Calu3 (cell line): ENCODE data around the gene MAP2K2. TPM values are rescaled to one million over a fixed set of nuclear protein-coding genes. Genes with fewer than 3 reads are reported as not detected.

Experiments used
- BruUV-seq: library from RNA; stranded (reverse); fragments of 400-500 nt; replicated peaks from 2 replicates; lab custom pipeline; 2021; lab: Mats Ljungman, UMichigan
- CTCF ChIA-PET: fragments of 300-600 bp; sonication (Branson Sonifier 250); formaldehyde crosslinking; loops from one replicate; lab custom pipeline; 2022; ENCODE audit warnings: antibody characterized with exemption; lab: Charles Lee
- DNase-seq: peaks from one replicate; pipeline ENCODE4 v3.0.0; 2022
- H3K27ac Mint-ChIP-seq: one replicate; pipeline ENCODE4 v1.8.0; 2022; ENCODE audit warnings: mixed read lengths; ENCODE audit not compliant: unreplicated experiment
- H3K27me3 Mint-ChIP-seq: one replicate; pipeline ENCODE4 v1.8.0; 2022; ENCODE audit warnings: mixed read lengths; ENCODE audit not compliant: unreplicated experiment
- H3K36me3 Mint-ChIP-seq: one replicate; pipeline ENCODE4 v1.8.0; 2022; ENCODE audit warnings: mild to moderate bottlenecking, moderate library complexity, mixed read lengths; ENCODE audit not compliant: insufficient read depth, unreplicated experiment
- H3K4me1 Mint-ChIP-seq: one replicate; pipeline ENCODE4 v1.8.0; 2022; ENCODE audit warnings: mild to moderate bottlenecking, low read depth, mixed read lengths; ENCODE audit not compliant: unreplicated experiment
- H3K4me3 Mint-ChIP-seq: one replicate; pipeline ENCODE4 v1.8.0; 2022; ENCODE audit warnings: mild to moderate bottlenecking, low read depth, moderate library complexity, mixed read lengths; ENCODE audit not compliant: unreplicated experiment
- H3K9me3 Mint-ChIP-seq: one replicate; pipeline ENCODE4 v1.8.0; 2022; ENCODE audit warnings: low read depth, mixed read lengths; ENCODE audit not compliant: unreplicated experiment
- intact Hi-C: fragments of 100-400 bp; cut with micrococcal nuclease; formaldehyde crosslinking; loops from one replicate; pipeline ENCODE4 v1.10.0; 2022; ENCODE audit not compliant: unreplicated experiment
- total RNA-seq: library from RNA; stranded (reverse); gene quantifications from 2 replicates; pipeline ENCODE4 v1.2.3, GENCODE V29; 2022
- TF ChIP-seq, protein P1 (sequence below): fragments of 200-600 bp; IDR thresholded peaks from one replicate; pipeline ENCODE4 v1.8.0; 2022; ENCODE audit warnings: antibody characterized with exemption; ENCODE audit not compliant: unreplicated experiment

Gene MAP2K2
- total RNA-seq, 1 experiment from 2014 or later, result 114 TPM

DNA sequence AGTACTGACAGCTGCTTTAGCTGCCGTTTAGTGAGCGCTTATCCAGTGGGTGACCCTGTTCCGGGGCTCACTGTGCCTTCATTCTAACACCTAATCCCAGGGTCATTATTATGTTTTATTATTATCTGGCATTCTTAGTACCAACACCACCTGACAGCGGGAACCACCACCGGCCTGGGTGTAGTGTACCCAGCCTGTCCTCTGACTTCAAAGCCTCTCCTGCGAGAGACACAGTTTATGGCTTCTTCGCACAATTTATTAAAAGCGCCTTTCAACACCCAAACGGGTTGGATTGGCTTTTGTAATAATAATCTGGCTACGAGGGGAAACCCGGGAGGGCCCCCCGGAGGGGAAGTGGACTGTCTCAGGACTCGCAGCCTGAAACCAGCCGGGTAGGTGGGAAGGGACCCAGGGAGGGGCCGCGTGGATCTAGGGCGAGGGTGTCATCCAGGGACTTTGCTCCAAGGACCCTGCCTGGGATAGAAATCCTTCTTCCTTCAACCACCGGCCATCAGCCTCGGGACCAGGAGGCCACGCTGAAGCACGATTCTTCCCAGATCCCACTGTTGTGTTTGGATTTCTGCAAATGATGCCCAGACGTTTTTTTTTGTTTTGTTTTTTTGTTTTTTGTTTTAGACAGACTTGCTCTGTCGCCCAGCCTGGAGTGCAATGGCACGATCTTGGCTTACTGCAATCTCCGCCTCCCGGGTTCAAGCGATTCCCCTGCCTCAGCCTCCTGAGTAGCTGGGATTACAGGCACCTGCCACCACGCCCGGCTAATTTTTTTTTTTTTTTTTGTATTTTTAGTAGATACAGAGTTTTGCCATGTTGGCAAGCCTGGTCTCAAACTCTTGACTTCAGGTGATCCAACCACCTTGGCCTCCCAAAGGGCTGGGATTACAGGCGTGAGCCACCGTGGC, 55.6 kb downstream of the MAP2K2 start:
- no peaks in the 10 kb centered on the region for H3K4me1 Mint-ChIP-seq
- H3K9me3 Mint-ChIP-seq, result no peaks in the 10 kb centered on the region
- no peak overlapping the region for H3K27ac Mint-ChIP-seq
- no peaks in the 10 kb centered on the region for H3K27me3 Mint-ChIP-seq
- H3K4me3 Mint-ChIP-seq, result peak overlapping the region; percentile 34
- BruUV-seq, result no TSS peak
- no peak for DNase-seq
- CTCF ChIA-PET, result no interaction called here
- intact Hi-C loops, result no loop called here
- peaks cover 29% of the 10 kb centered on the region for H3K36me3 Mint-ChIP-seq
- TF ChIP-seq, protein P1, sequence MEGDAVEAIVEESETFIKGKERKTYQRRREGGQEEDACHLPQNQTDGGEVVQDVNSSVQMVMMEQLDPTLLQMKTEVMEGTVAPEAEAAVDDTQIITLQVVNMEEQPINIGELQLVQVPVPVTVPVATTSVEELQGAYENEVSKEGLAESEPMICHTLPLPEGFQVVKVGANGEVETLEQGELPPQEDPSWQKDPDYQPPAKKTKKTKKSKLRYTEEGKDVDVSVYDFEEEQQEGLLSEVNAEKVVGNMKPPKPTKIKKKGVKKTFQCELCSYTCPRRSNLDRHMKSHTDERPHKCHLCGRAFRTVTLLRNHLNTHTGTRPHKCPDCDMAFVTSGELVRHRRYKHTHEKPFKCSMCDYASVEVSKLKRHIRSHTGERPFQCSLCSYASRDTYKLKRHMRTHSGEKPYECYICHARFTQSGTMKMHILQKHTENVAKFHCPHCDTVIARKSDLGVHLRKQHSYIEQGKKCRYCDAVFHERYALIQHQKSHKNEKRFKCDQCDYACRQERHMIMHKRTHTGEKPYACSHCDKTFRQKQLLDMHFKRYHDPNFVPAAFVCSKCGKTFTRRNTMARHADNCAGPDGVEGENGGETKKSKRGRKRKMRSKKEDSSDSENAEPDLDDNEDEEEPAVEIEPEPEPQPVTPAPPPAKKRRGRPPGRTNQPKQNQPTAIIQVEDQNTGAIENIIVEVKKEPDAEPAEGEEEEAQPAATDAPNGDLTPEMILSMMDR, result no peak

DNA sequence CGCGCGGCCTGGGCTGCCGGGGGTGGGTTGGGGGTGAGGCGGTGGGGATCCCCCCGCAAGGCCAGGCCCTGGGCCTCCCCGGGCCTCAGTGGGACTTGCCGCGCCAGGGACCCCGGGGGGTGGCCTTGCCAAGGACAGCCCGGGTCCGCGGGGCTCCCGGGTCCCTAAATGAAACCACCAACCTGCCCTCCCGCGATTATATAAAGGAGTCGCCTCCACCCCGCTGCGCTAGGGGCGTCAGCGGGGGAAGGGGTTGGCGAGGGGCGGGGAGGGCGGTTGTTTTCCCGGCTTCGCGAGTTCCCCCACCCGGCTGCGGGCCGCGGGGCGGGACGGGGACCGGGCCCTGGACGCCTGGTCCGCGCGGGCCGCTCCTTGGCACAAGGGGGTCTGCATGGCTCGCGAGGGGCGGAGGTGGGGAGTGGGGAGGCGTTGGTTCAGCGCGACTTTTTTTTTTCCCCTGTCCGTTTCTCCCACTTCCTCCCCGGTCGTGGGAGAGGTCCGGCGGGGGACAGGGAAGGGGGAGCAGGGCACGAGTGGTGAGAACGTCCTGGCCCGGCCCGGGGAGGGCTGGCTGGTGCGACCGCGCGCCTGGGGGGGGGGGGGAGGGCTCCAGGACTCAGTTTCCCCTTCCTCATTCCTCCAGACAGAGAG, 56.4 kb downstream of the MAP2K2 start:
- BruUV-seq, result no TSS peak
- Mint-ChIP-seq H3K27ac (no peak overlapping the region), H3K36me3 (peaks cover 37% of the 10 kb centered on the region), H3K27me3 (no peaks in the 10 kb centered on the region), H3K9me3 (no peaks in the 10 kb centered on the region), H3K4me1 (no peaks in the 10 kb centered on the region), H3K4me3 (peak overlapping the region; percentile 34)
- intact Hi-C loops, result no loop called here
- CTCF ChIA-PET, result no interaction called here
- DNase-seq, result no peak
- TF ChIP-seq, protein P1, result no peak

DNA sequence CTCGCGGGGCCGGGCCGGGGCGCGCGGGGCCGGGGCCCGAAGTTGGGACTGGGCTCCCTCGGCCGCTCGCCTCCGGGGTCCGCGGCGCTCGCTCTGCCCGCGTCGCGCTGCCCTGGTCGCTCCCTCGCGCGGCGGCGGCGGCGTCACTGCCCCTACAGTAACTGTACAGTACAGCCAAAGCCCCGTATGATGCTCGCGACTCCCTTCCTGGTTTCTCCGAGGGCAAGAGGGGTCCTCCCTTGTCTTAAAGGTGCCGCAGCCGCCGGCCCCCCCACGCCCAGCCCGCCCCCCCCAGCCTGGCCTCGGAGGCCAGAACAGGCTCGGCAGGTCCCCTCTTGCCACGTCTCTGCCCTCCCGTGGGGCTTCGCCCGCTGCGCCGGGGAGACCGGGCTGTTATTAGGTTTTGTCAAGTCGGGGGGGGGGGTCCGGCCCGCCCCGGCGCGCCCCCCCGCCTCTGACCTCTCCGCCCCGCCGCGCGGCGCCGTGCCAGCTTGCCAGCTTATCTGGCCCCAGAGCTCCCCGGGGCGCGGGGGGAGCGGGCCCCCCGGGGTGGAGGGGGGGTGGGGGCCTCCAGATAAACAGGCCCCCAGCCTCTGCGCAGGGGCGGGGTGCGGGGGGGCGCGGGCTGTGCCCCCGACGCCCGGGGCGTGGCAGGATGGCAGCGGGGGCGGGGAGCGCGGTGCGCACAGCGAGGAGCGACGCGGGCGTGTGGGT, 57.1 kb downstream of the MAP2K2 start, which contains the start of gene ZBTB7A:
Gene ZBTB7A (minus strand): TSS at position 218 of the 714 bp plus-strand sequence. CDS start 11,667 bp downstream, outside the sequence.
- CTCF ChIA-PET, result no interaction called here
- no TSS peak for BruUV-seq

DNA sequence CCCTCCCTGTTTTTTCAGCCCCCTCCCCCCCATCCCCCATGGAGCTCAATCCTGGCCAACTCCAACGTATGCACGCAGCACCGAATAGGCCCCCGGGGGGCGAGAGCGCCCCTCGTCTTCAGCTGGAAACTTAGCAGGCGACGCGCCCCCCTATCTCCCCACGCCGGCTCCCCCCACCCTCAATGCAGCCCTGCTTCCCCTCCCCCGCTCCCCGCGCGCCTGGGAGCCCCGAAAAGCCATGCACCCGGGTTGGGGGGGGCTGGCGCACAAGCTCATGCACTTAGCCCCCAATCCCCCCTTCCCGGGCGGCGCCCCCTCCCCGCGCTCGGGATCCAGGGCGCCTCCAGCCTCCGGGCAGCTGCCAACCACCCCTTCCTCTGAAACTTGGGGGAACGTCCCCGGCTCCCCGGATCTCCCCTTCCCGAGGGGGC, 57.7 kb downstream of the MAP2K2 start:
- intact Hi-C loops, result no loop called here
- Mint-ChIP-seq H3K9me3 (no peaks in the 10 kb centered on the region), H3K4me3 (peak overlapping the region; percentile 65), H3K36me3 (peaks cover 51% of the 10 kb centered on the region), H3K27ac (peak overlapping the region; percentile 73), H3K27me3 (no peaks in the 10 kb centered on the region), H3K4me1 (no peaks in the 10 kb centered on the region)
- BruUV-seq, result no TSS peak
- no peak for DNase-seq
- TF ChIP-seq, protein P1, result no peak
- CTCF ChIA-PET, result no interaction called here

More for the DNA sequence above, 57.1 kb downstream of the MAP2K2 start, which contains the start of gene ZBTB7A:
- TF ChIP-seq, protein P1, result no peak
- Mint-ChIP-seq H3K4me1 (no peaks in the 10 kb centered on the region), H3K4me3 (peak within 1 kb of the TSS; percentile 65), H3K27ac (peak within 1 kb of the TSS; percentile 73), H3K9me3 (no peaks in the 10 kb centered on the region), H3K27me3 (no peaks in the 10 kb centered on the region), H3K36me3 (peaks cover 44% of the 10 kb centered on the region)
- intact Hi-C loops, result no loop called here
- peak; percentile 60 for DNase-seq
